Breast epithelium (tissue), 4 donors: ENCODE results near the gene MAPK14. TPM values are rescaled to one million over a fixed set of nuclear protein-coding genes. Genes with fewer than 3 reads are reported as not detected.

ENCODE experiments used
- DNase-seq, 2 donors: peaks; one replicate each; pipeline ENCODE4 v3.0.0-alpha.2; 2019; ENCODE audit warnings: low spot score in 2 of 2
- H3K27ac ChIP-seq, 2 donors: fragments of 200-600 bp; sonication (generic) in 1 of 2; one replicate each; pipeline ENCODE4 v1.5.1; 2016 to 2019; ENCODE audit warnings: mild to moderate bottlenecking in 1 of 2
- H3K27me3 ChIP-seq, 2 donors: fragments of 200-600 bp; sonication (generic) in 1 of 2; one replicate each; pipeline versions ENCODE4 v1.5.1 to v1.6.0; 2017 to 2019; ENCODE audit warnings: control low read depth in 1 of 2, mild to moderate bottlenecking in 1 of 2
- H3K36me3 ChIP-seq: fragments of 200-600 bp; one replicate; pipeline ENCODE4 v1.5.1; 2019
- H3K4me1 ChIP-seq, 2 donors: fragments of 200-600 bp; sonication (generic); one replicate each; pipeline ENCODE4 v1.5.1; 2016 to 2019; ENCODE audit warnings: control low read depth in 1 of 2
- H3K4me3 ChIP-seq, 3 donors: fragments of 200-600 bp; sonication (generic); 1 replicate in 2 of 3; 2 replicates in 1 of 3; pipeline ENCODE4 v1.5.1; 2016 to 2019; ENCODE audit warnings: mild to moderate bottlenecking in 3 of 3, moderate library complexity in 2 of 3
- H3K9me3 ChIP-seq, 2 donors: fragments of 200-600 bp; sonication (generic) in 1 of 2; one replicate each; pipeline ENCODE4 v1.5.1; 2016 to 2019; ENCODE audit warnings: control low read depth in 1 of 2
- POLR2A ChIP-seq: fragments of 450-650 bp; IDR thresholded peaks from one replicate; pipeline ENCODE4 v1.6.1; 2016; ENCODE audit warnings: antibody characterized with exemption, mild to moderate bottlenecking, moderate library complexity
- POLR2AphosphoS5 ChIP-seq, 3 donors: sonication (generic); formaldehyde crosslinking; IDR thresholded peaks; one replicate each; pipeline ENCODE4 v1.6.1; 2017; ENCODE audit warnings: antibody characterized with exemption in 3 of 3
- intact Hi-C: fragments of 100-400 bp; cut with DNase I; formaldehyde crosslinking; loops from one replicate; pipeline ENCODE4 v1.15.1; 2023; ENCODE audit warnings: low total_unique reads
- total RNA-seq, 3 donors: library from RNA; depleted of rRNA; stranded (reverse); fragments of >200 nt; gene quantifications; one replicate each; pipeline ENCODE4 v1.1.0, GENCODE V29; 2016
- TF ChIP-seq, protein P1 (sequence below), 3 donors: fragments of 450-650 bp; IDR thresholded peaks; one replicate each; pipeline ENCODE4 v1.5.1; 2016 to 2017; ENCODE audit warnings: antibody characterized with exemption in 3 of 3, mild to moderate bottlenecking in 3 of 3, moderate library complexity in 3 of 3

MAPK14 gene
- total RNA-seq, 3 donors from 2014 or later: 72.8 to 85.6 (median 81.3) TPM

DNA sequence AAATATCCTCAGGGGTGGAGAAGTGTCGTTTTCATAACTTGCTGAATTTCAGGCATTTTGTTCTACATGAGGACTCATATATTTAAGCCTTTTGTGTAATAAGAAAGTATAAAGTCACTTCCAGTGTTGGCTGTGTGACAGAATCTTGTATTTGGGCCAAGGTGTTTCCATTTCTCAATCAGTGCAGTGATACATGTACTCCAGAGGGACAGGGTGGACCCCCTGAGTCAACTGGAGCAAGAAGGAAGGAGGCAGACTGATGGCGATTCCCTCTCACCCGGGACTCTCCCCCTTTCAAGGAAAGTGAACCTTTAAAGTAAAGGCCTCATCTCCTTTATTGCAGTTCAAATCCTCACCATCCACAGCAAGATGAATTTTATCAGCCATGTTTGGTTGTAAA is 82.4 kb downstream of the MAPK14 start:
- TF ChIP-seq POLR2AphosphoS5 (IDR thresholded peaks at IDR 0.05) (no peak), POLR2A (no peak)
- H3K4me3 ChIP-seq: no peak overlapping the region
- no peak overlapping the region for H3K27ac ChIP-seq
- intact Hi-C loops: no loop called here
- H3K27me3 ChIP-seq: no peaks in the 10 kb centered on the region
- no peaks in the 10 kb centered on the region for H3K36me3 ChIP-seq
- no peaks in the 10 kb centered on the region for H3K9me3 ChIP-seq
- DNase-seq: no peak
- no peaks in the 10 kb centered on the region for H3K4me1 ChIP-seq

DNA sequence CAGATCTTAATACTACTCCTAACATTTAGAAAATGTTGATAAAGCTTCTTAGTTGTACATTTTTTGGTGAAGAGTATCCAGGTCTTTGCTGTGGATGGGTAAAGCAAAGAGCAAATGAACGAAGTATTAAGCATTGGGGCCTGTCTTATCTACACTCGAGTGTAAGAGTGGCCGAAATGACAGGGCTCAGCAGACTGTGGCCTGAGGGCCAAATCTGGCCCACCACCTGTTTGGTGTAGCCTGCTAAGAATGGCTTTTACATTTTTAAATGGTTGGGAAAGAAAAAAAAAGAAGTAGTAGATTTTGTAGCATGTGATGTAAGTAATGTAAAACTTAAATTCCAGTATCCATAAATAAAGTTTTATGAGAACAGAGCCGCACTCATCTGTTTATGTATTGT is 83.3 kb downstream of the MAPK14 start:
- Histone ChIP-seq H3K4me1 (no peaks in the 10 kb centered on the region), H3K36me3 (no peaks in the 10 kb centered on the region), H3K4me3 (no peak overlapping the region), H3K27me3 (no peaks in the 10 kb centered on the region), H3K9me3 (no peaks in the 10 kb centered on the region), H3K27ac (no peak overlapping the region)
- intact Hi-C loops: no loop called here
- DNase-seq: no peak
- no peak for TF ChIP-seq POLR2AphosphoS5 (IDR thresholded peaks at IDR 0.05)
- TF ChIP-seq, protein P1, sequence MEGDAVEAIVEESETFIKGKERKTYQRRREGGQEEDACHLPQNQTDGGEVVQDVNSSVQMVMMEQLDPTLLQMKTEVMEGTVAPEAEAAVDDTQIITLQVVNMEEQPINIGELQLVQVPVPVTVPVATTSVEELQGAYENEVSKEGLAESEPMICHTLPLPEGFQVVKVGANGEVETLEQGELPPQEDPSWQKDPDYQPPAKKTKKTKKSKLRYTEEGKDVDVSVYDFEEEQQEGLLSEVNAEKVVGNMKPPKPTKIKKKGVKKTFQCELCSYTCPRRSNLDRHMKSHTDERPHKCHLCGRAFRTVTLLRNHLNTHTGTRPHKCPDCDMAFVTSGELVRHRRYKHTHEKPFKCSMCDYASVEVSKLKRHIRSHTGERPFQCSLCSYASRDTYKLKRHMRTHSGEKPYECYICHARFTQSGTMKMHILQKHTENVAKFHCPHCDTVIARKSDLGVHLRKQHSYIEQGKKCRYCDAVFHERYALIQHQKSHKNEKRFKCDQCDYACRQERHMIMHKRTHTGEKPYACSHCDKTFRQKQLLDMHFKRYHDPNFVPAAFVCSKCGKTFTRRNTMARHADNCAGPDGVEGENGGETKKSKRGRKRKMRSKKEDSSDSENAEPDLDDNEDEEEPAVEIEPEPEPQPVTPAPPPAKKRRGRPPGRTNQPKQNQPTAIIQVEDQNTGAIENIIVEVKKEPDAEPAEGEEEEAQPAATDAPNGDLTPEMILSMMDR (IDR thresholded peaks at IDR 0.05): no peak
- no peak for TF ChIP-seq POLR2A

DNA sequence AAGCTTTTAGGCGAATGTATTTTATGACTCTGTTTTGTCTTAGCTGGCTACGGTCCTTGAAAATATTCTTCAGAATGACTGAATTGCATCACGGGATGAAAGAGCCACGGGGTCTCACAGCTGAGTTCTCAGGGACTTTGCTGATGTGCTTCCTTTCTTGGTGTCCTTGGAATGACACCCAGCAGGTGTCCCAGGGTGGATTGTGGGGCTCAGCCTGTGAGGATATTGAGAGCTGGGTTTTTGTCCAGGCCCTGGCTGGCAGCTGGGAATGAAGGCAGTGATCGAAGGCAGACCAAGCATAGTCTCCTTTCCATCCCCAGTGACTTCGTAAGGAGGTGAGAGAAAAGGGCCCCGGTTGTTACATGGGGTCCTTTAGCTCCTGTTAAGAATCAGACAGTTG is 83.9 kb downstream of the MAPK14 start:
- H3K27me3 ChIP-seq: no peaks in the 10 kb centered on the region
- TF ChIP-seq POLR2AphosphoS5 (IDR thresholded peaks at IDR 0.05): no peak
- TF ChIP-seq, protein P1 (IDR thresholded peaks at IDR 0.05): no peak
- H3K27ac ChIP-seq: no peak overlapping the region
- H3K9me3 ChIP-seq: no peaks in the 10 kb centered on the region
- H3K4me1 ChIP-seq: no peaks in the 10 kb centered on the region
- H3K4me3 ChIP-seq: no peak overlapping the region
- DNase-seq: no peak
- intact Hi-C loops: no loop called here
- H3K36me3 ChIP-seq: no peaks in the 10 kb centered on the region

DNA sequence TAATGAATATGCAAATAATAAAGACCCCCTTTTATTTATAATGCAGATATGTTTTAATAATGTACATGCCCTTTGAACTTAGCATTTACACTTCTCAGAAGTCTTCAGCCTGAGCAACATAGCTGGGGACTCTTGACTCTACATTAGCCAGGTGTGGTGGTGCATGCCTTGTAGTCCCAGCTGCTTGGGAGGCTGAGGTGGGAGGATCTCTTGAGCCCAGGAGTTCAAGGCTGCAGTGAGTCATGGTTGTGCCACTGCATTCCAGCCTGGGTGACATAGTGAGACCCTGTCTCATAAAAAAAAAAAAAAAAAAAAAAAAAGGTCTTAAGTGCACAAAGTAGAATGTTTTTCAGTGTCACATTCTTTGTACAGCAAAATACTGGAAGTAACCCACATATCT is 85.4 kb downstream of the MAPK14 start:
- DNase-seq: no peak
- TF ChIP-seq POLR2A (no peak), POLR2AphosphoS5 (IDR thresholded peaks at IDR 0.05) (no peak)
- TF ChIP-seq, protein P1 (IDR thresholded peaks at IDR 0.05): no peak
- H3K36me3 ChIP-seq: no peaks in the 10 kb centered on the region

DNA sequence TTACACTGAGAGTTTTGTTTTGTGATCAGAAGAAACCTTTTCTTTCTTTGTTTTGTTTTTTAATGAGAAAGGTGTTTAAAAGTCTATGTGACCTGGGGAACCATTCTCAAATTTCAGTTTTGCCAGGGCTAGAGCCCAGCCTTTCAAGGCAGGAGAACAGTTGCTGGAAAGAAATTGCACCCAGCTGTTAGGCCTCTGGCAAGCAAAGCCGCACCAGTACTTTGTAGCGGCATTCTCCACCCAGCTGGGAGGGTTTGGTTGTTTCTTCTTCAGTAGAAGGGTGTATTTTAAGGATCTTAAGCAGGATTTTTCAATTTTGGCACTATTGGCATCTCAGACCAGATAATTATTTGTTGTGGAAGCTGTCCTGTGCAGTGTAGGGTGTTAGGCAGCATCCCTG is 86.1 kb downstream of the MAPK14 start:
- H3K36me3 ChIP-seq: no peaks in the 10 kb centered on the region
- no peaks in the 10 kb centered on the region for H3K9me3 ChIP-seq
- H3K27ac ChIP-seq: no peak overlapping the region
- H3K27me3 ChIP-seq: no peaks in the 10 kb centered on the region
- intact Hi-C loops: no loop called here
- H3K4me1 ChIP-seq: no peaks in the 10 kb centered on the region
- H3K4me3 ChIP-seq: no peak overlapping the region
- DNase-seq: no peak
- TF ChIP-seq POLR2A (no peak), POLR2AphosphoS5 (IDR thresholded peaks at IDR 0.05) (no peak)
- TF ChIP-seq, protein P1 (IDR thresholded peaks at IDR 0.05): no peak

More for the DNA sequence above, 85.4 kb downstream of the MAPK14 start:
- Histone ChIP-seq H3K9me3 (no peaks in the 10 kb centered on the region), H3K4me1 (no peaks in the 10 kb centered on the region), H3K4me3 (no peak overlapping the region), H3K27me3 (no peaks in the 10 kb centered on the region), H3K27ac (no peak overlapping the region)
- intact Hi-C loops: no loop called here
